MCF 10A (cell line): ENCODE measurements around the gene GTF2IRD1. TPM values are rescaled to one million over a fixed set of nuclear protein-coding genes. Genes with fewer than 3 reads are reported as not detected.
"Not testable (repeated sequence)": the region's sequence is repeated elsewhere in the genome, so short reads cannot be mapped to it uniquely, and the experiment has no call there.

Experiments
- BruUV-seq: library from RNA; stranded (reverse); fragments of 400-500 nt; replicated peaks from 2 replicates; lab custom pipeline; 2021; lab: Mats Ljungman, UMichigan
- CTCF ChIA-PET: fragments of 300-600 bp; sonication (Branson Sonifier 250); formaldehyde crosslinking; extraction: SDS; loops from one replicate; lab custom pipeline; 2021; ENCODE audit warnings: antibody characterized with exemption, inconsistent platforms; lab: Yijun Ruan, JAX
- POLR2A ChIA-PET: fragments of 300-600, 350-650 bp; sonication (Branson Sonifier 250); formaldehyde crosslinking; extraction: SDS; loops from one replicate; lab custom pipeline; 2020; ENCODE audit warnings: antibody characterized with exemption, inconsistent platforms; lab: Yijun Ruan, JAX
- DNase-seq: peaks from one replicate; pipeline ENCODE4 v3.0.0-alpha.2; 2018; ENCODE audit not compliant: unreplicated experiment
- H3K27ac Mint-ChIP-seq: one replicate; pipeline ENCODE4 v1.8.0; 2022; ENCODE audit warnings: mild to moderate bottlenecking, low read depth, mixed read lengths; ENCODE audit not compliant: unreplicated experiment
- H3K27me3 Mint-ChIP-seq: one replicate; pipeline ENCODE4 v1.8.0; 2022; ENCODE audit warnings: mixed read lengths; ENCODE audit not compliant: insufficient read depth, unreplicated experiment
- H3K36me3 Mint-ChIP-seq: one replicate; pipeline ENCODE4 v1.8.0; 2022; ENCODE audit warnings: mild to moderate bottlenecking, moderate library complexity, mixed read lengths; ENCODE audit not compliant: insufficient read depth, unreplicated experiment
- H3K4me1 Mint-ChIP-seq: one replicate; pipeline ENCODE4 v1.8.0; 2022; ENCODE audit warnings: mixed read lengths; ENCODE audit not compliant: insufficient read depth, unreplicated experiment
- H3K4me3 Mint-ChIP-seq: one replicate; pipeline ENCODE4 v1.8.0; 2022; ENCODE audit warnings: mild to moderate bottlenecking, moderate library complexity, mixed read lengths; ENCODE audit not compliant: unreplicated experiment
- H3K9me3 Mint-ChIP-seq: one replicate; pipeline ENCODE4 v1.8.0; 2022; ENCODE audit warnings: mixed read lengths; ENCODE audit not compliant: unreplicated experiment
- intact Hi-C: fragments of 100-400 bp; cut with micrococcal nuclease; formaldehyde crosslinking; loops from 2 replicates; pipeline ENCODE4 v1.14.1; 2022
- total RNA-seq: library from RNA; stranded (reverse); gene quantifications from 2 replicates; pipeline ENCODE4 v1.2.3, GENCODE V29; 2022
- TF ChIP-seq, protein P1 (sequence below): fragments of 200-600 bp; IDR thresholded peaks from one replicate; pipeline ENCODE4 v1.8.0; 2022; ENCODE audit warnings: antibody characterized with exemption, mild to moderate bottlenecking; ENCODE audit not compliant: unreplicated experiment

GTF2IRD1 gene
- total RNA-seq, 1 experiment from 2014 or later = 77.6 TPM

DNA sequence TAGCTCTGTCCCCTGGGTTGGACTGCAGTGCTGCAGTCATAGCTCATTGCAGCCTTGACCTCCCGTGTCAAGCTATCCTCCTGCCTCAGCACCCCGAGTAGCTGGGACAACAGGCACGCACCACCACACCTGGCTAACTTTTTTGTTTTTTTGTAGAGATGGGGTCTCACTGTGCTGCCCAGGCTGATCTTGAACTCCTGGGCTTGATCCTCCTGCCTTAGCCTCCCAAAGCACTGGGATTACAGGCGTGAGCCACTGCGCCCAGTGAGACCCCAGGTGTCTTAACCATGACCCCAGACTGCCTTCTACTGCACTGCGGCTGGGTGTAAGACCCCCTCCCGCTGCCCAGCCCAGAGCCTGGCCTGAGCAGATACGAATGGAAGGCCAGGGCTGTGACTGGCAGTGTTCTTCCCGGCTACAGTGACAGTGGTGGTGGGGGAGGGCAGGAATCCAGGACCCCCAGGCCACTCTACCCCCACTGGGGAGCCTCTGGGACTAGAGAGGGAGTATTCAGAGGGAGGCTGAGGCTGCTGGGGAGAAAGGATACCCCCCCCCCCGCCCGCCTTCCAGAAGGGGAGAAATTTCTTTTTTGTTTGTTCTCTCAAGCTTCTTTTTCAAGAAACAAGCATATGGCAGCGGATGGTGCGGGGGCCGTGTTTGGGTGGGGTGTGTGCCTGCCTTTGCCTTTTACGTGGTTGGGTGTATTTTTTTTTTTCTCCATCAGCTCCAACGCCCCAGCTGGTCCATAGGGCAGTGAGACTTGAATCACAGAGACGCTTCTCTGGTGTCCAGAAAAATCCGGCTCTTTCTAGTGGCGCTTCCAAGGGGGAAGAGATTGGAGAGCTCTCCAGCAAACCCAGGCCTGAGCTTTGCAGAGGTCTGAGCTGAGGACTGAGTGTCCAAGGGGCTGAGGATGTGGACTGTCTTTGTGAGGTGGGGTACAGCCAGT lies 36.6 kb downstream of the GTF2IRD1 start:
- intact Hi-C loops = no loop called here
- no TSS peak for BruUV-seq
- peaks cover under 1% of the 10 kb centered on the region for H3K4me1 Mint-ChIP-seq
- DNase-seq = no peak
- H3K36me3 Mint-ChIP-seq = peaks cover 24% of the 10 kb centered on the region
- ChIA-PET CTCF (interaction anchor here (0.5 to 0.7 kb wide), 4 partner anchors 12 to 216 kb away, joined by 3 to 6 read pairs (median 4); no protein-coding TSS in a partner anchor), POLR2A (interaction anchor here (0.9 kb wide), 1 partner anchor 8 kb away, joined by 3 read pairs; no protein-coding TSS in a partner anchor)
- no peak overlapping the region for H3K4me3 Mint-ChIP-seq
- H3K9me3 Mint-ChIP-seq = peaks cover 7% of the 10 kb centered on the region
- H3K27ac Mint-ChIP-seq = no peak overlapping the region
- H3K27me3 Mint-ChIP-seq = no peaks in the 10 kb centered on the region
- TF ChIP-seq, protein P1, sequence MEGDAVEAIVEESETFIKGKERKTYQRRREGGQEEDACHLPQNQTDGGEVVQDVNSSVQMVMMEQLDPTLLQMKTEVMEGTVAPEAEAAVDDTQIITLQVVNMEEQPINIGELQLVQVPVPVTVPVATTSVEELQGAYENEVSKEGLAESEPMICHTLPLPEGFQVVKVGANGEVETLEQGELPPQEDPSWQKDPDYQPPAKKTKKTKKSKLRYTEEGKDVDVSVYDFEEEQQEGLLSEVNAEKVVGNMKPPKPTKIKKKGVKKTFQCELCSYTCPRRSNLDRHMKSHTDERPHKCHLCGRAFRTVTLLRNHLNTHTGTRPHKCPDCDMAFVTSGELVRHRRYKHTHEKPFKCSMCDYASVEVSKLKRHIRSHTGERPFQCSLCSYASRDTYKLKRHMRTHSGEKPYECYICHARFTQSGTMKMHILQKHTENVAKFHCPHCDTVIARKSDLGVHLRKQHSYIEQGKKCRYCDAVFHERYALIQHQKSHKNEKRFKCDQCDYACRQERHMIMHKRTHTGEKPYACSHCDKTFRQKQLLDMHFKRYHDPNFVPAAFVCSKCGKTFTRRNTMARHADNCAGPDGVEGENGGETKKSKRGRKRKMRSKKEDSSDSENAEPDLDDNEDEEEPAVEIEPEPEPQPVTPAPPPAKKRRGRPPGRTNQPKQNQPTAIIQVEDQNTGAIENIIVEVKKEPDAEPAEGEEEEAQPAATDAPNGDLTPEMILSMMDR = no peak

DNA sequence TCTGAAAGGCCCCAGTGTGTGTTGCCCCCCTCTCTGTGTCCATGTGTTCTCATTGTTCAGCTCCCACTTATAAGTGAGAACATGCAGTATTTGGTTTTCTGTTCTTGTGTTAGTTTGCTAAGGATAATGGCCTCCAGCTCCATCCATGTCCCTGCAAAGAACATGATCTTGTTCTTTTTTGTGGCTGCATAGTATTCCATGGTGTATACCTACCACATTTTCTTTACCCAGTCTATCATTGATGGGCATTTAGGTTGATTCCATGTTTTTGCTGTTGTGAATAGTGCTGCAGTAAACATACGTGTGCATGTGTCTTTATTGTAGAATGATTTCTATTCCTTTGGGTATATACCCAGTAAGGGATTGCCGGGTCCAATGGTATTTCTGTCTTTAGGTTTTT lies 37.8 kb downstream of the GTF2IRD1 start:
- H3K27me3 Mint-ChIP-seq, intact Hi-C loops, POLR2A ChIA-PET, H3K27ac Mint-ChIP-seq, H3K4me1 Mint-ChIP-seq, BruUV-seq, H3K9me3 Mint-ChIP-seq, DNase-seq, H3K4me3 Mint-ChIP-seq: not testable (repeated sequence)
- CTCF ChIA-PET = interaction anchor here (1.5 kb wide), 1 partner anchor 74 kb away, joined by 5 read pairs; no protein-coding TSS in a partner anchor
- peaks cover 29% of the 10 kb centered on the region for H3K36me3 Mint-ChIP-seq

DNA sequence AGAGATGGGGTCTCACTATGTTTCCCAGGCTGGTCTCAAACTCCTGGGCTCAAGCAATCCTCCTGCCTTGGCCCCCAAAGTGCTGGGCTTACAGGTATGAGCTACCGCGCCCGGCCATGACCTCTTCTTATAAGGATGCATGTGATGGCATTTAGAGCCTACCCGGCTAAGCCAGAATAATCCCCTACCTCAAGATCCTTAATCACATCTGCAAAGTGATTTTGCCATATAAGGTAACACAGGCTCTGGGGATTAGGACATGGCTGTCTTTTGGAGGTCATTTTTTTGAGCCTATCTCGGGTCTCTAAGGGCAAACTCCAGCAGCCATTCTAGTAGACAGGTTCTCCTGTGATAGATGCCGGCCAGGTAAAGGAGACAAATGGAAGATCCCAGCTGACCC lies 39.6 kb downstream of the GTF2IRD1 start:
- POLR2A ChIA-PET = interaction anchor here (1.3 to 2.1 kb wide), 2 partner anchors 9 to 10 kb away, joined by 3 to 8 read pairs; no protein-coding TSS in a partner anchor
- Mint-ChIP-seq H3K9me3 (peaks cover 7% of the 10 kb centered on the region), H3K36me3 (peaks cover 37% of the 10 kb centered on the region), H3K4me3 (no peak overlapping the region), H3K27me3 (no peaks in the 10 kb centered on the region), H3K27ac (no peak overlapping the region), H3K4me1 (peaks cover 12% of the 10 kb centered on the region)
- no peak for DNase-seq
- CTCF ChIA-PET = no interaction called here
- BruUV-seq = no TSS peak
- TF ChIP-seq, protein P1 = no peak
- intact Hi-C loops = no loop called here

DNA sequence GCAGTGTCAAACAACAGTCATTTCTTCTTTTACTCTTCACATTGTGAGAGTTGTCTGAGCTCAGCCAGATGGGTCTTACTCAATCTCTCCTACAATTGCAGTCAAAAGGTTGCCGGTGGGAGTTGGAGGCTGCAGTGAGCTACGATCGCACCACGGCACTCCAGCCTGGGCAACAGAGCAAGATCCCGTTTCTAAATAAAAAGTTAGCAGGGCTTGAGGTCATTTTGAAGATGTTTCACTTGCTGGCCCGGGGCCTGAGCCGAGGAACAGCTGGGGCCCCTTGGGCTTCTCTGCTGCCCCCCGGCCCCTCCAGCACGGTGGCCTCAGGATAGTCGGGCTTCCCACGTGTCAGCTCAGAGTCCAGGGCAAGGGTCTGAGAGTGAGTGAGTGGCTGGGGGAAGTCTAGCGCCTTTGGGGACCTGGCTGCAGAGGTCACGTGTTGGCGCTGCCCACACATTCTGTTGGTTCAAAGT lies 40.4 kb downstream of the GTF2IRD1 start:
- BruUV-seq = no TSS peak
- CTCF ChIA-PET = interaction anchor here (0.6 to 1.4 kb wide), 2 partner anchors 72 to 74 kb away, joined by 3 to 4 read pairs; no protein-coding TSS in a partner anchor
- DNase-seq = no peak
- no peak overlapping the region for H3K4me3 Mint-ChIP-seq
- peaks cover 17% of the 10 kb centered on the region for H3K4me1 Mint-ChIP-seq
- no peaks in the 10 kb centered on the region for H3K27me3 Mint-ChIP-seq
- peaks cover 7% of the 10 kb centered on the region for H3K9me3 Mint-ChIP-seq
- intact Hi-C loops = no loop called here
- POLR2A ChIA-PET = interaction anchor here (1.3 to 2.1 kb wide), 2 partner anchors 8 to 10 kb away, joined by 3 to 8 read pairs; no protein-coding TSS in a partner anchor
- TF ChIP-seq, protein P1 = no peak
- peaks cover 45% of the 10 kb centered on the region for H3K36me3 Mint-ChIP-seq
- no peak overlapping the region for H3K27ac Mint-ChIP-seq
